Neural progenitor cell (in vitro differentiated cells): ENCODE measurements around the gene NT5DC3. TPM values are rescaled to one million over a fixed set of nuclear protein-coding genes. Genes with fewer than 3 reads are reported as not detected.

Source experiments
- DNase-seq: peaks from one replicate; pipeline ENCODE4 v3.0.0-alpha.2; 2016; ENCODE audit warnings: low spot score
- H2AFZ ChIP-seq: fragments of 200-600 bp; sonication (generic); replicated peaks from 2 replicates; pipeline ENCODE4 v1.6.1; 2016; ENCODE audit warnings: antibody characterized with exemption
- H3F3A ChIP-seq: fragments of 200-600 bp; sonication (generic); 2 replicates; pipeline ENCODE4 v1.6.1; 2016; ENCODE audit warnings: antibody characterized with exemption, low read depth
- H3K27ac ChIP-seq: fragments of 200-600 bp; sonication (generic); 2 replicates; pipeline ENCODE4 v1.5.1; 2016; ENCODE audit warnings: mild to moderate bottlenecking
- H3K27me3 ChIP-seq: fragments of 200-600 bp; sonication (generic); 2 replicates; pipeline ENCODE4 v1.6.1; 2016; ENCODE audit warnings: mild to moderate bottlenecking, moderate library complexity
- H3K36me3 ChIP-seq: fragments of 200-600 bp; sonication (generic); 2 replicates; pipeline ENCODE4 v1.5.1; 2016
- H3K4me1 ChIP-seq: fragments of 200-600 bp; sonication (generic); 2 replicates; pipeline ENCODE4 v1.6.1; 2016; ENCODE audit warnings: mixed run types
- H3K4me2 ChIP-seq: fragments of 200-600 bp; sonication (generic); 2 replicates; pipeline ENCODE4 v1.6.1; 2016
- H3K4me3 ChIP-seq: fragments of 200-600 bp; sonication (generic); 2 replicates; pipeline ENCODE4 v1.5.1; 2016
- H3K79me2 ChIP-seq: fragments of 200-600 bp; sonication (generic); 2 replicates; pipeline ENCODE4 v1.6.1; 2016; ENCODE audit warnings: low read depth
- H3K9ac ChIP-seq: fragments of 200-600 bp; sonication (generic); 2 replicates; pipeline ENCODE4 v1.6.1; 2016
- H3K9me3 ChIP-seq: fragments of 200-600 bp; sonication (generic); 2 replicates; pipeline ENCODE4 v1.5.1; 2016; ENCODE audit warnings: low read depth
- H4K20me1 ChIP-seq: fragments of 200-600 bp; sonication (generic); 2 replicates; pipeline ENCODE4 v1.6.1; 2016; ENCODE audit warnings: low read depth
- H3K27ac Mint-ChIP-seq: 3 replicates; pipeline ENCODE4 v1.8.0; 2021; ENCODE audit warnings: mixed read lengths
- H3K27me3 Mint-ChIP-seq: 2 replicates; pipeline ENCODE4 v1.8.0; 2022; ENCODE audit warnings: low read depth, mild to moderate bottlenecking, inconsistent platforms, moderate library complexity, mixed read lengths; ENCODE audit not compliant: insufficient read depth
- H3K36me3 Mint-ChIP-seq: 3 replicates; pipeline ENCODE4 v1.8.0; 2021; ENCODE audit warnings: mixed read lengths
- H3K4me1 Mint-ChIP-seq: 3 replicates; pipeline ENCODE4 v1.8.0; 2021; ENCODE audit warnings: mixed read lengths
- H3K4me3 Mint-ChIP-seq: 3 replicates; pipeline ENCODE4 v1.8.0; 2021; ENCODE audit warnings: mild to moderate bottlenecking, moderate library complexity, mixed read lengths
- H3K9me3 Mint-ChIP-seq: 3 replicates; pipeline ENCODE4 v1.8.0; 2020; ENCODE audit warnings: mixed read lengths
- EZH2 ChIP-seq: fragments of 200-600 bp; sonication (generic); IDR thresholded peaks from 2 replicates; pipeline ENCODE4 v1.6.1; 2017; ENCODE audit warnings: antibody characterized with exemption, mild to moderate bottlenecking, moderate library complexity
- EZH2phosphoT487 ChIP-seq: fragments of 200-600 bp; sonication (generic); IDR thresholded peaks from 2 replicates; pipeline ENCODE4 v1.6.1; 2017; ENCODE audit warnings: antibody characterized with exemption
- total RNA-seq: library from RNA; depleted of rRNA; stranded (reverse); fragments of >200 nt; gene quantifications from 2 replicates; pipeline ENCODE4 v1.2.3, GENCODE V29; 2015; ENCODE audit warnings: low replicate concordance
- TF ChIP-seq, protein P1 (sequence below): fragments of 200-600 bp; sonication (generic); IDR thresholded peaks from 2 replicates; pipeline ENCODE4 v1.5.1; 2017; ENCODE audit warnings: antibody characterized with exemption, mild to moderate bottlenecking

NT5DC3 gene
- 3.1 and 4.3 TPM in 2 replicates for total RNA-seq

DNA sequence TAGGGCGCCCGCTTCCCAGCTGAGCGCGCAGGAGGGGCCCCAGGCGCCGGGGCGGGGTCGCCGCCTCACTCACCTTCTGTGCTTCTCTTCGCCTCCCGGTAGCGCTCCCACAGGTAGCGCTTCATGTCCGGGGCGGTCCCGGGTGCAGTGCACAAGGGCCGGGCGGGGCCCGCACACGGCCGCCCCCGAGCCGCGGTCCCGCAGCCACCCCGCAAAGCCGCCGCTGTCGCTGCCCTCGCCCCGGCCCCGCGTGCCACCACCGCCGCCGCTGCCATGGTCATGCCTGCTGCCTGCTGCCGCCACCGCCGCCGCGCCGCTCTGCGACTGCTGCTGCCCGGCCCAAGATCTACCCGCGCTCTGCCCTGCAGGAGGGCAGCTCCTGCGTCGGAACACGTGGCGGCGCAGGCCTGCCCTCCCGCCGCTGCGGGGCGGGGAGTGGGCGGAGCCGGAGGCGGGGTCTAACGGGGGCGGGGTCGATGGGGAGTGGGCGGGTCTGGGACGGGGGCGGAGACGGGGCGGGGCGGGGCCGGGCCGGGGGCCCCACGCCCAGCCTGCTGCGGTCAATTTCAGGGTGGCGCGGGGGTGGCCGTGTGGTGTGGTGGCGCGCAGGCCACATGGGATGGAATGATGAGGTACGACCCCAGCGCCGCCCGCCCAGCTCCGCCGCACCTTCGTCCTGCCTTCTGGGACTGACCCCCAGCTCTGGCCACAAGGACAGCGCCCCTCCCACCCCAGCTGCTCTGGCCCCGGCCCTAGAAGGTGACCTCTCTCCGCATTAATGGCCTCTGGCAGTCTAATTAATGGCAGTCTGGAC lies at the start of gene NT5DC3:
Gene NT5DC3 (minus strand): TSS at position 359 of the 814 bp plus-strand sequence. CDS start 78 bp downstream, at position 281.
- peaks cover 3% of the 10 kb centered on the region for H3K36me3 Mint-ChIP-seq
- Histone ChIP-seq H4K20me1 (no peaks in the 10 kb centered on the region), H3K27me3 (peaks cover 24% of the 10 kb centered on the region), H3F3A (no peaks in the 10 kb centered on the region), H3K9ac (peak within 1 kb of the TSS; percentile 17), H3K4me2 (peak within 1 kb of the TSS; percentile 100), H3K79me2 (peaks cover 16% of the 10 kb centered on the region), H3K4me3 (peak within 1 kb of the TSS; percentile 92), H3K4me1 (no peaks in the 10 kb centered on the region), H3K27ac (no peak within 1 kb of the TSS), H2AFZ (peak within 1 kb of the TSS; percentile 98), H3K9me3 (no peaks in the 10 kb centered on the region), H3K36me3 (no peaks in the 10 kb centered on the region)
- DNase-seq = peak; percentile 93
- TF ChIP-seq EZH2 (no peak), EZH2phosphoT487 (no peak)
- TF ChIP-seq, protein P1, sequence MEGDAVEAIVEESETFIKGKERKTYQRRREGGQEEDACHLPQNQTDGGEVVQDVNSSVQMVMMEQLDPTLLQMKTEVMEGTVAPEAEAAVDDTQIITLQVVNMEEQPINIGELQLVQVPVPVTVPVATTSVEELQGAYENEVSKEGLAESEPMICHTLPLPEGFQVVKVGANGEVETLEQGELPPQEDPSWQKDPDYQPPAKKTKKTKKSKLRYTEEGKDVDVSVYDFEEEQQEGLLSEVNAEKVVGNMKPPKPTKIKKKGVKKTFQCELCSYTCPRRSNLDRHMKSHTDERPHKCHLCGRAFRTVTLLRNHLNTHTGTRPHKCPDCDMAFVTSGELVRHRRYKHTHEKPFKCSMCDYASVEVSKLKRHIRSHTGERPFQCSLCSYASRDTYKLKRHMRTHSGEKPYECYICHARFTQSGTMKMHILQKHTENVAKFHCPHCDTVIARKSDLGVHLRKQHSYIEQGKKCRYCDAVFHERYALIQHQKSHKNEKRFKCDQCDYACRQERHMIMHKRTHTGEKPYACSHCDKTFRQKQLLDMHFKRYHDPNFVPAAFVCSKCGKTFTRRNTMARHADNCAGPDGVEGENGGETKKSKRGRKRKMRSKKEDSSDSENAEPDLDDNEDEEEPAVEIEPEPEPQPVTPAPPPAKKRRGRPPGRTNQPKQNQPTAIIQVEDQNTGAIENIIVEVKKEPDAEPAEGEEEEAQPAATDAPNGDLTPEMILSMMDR = no peak
- H3K27ac Mint-ChIP-seq = no peak within 1 kb of the TSS
- H3K27me3 Mint-ChIP-seq = peaks cover 2% of the 10 kb centered on the region
- H3K4me1 Mint-ChIP-seq = peaks cover 14% of the 10 kb centered on the region
- H3K4me3 Mint-ChIP-seq = peak within 1 kb of the TSS; percentile 92
- peaks cover 3% of the 10 kb centered on the region for H3K9me3 Mint-ChIP-seq

DNA sequence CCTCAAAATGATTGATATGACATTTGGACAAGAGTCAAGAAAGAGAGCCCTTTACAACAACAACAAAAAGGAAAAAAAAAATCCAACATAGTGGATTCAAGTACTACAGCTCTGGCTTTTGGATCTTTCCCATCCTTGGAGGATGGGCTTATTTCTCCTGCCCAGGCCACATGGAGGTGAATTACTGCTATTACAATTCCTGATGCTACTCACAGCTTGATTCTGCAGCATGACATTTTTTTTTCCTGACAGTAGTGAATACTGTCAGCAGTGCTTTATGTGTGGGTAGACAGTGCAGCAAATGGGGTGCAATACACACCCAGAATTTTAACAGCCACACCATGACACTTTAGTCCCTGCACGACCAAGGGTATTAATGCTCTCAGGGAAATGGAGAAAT lies 46.7 kb upstream of the NT5DC3 start:
- Histone ChIP-seq H3K27me3 (no peaks in the 10 kb centered on the region), H3K9me3 (no peaks in the 10 kb centered on the region), H4K20me1 (no peaks in the 10 kb centered on the region), H3K36me3 (no peaks in the 10 kb centered on the region), H3K4me2 (no peak overlapping the region), H3K4me3 (no peak overlapping the region), H2AFZ (no peak overlapping the region), H3K9ac (no peak overlapping the region), H3F3A (no peaks in the 10 kb centered on the region), H3K27ac (no peak overlapping the region), H3K79me2 (no peaks in the 10 kb centered on the region), H3K4me1 (no peaks in the 10 kb centered on the region)
- no peak for DNase-seq
- Mint-ChIP-seq H3K36me3 (no peaks in the 10 kb centered on the region), H3K4me3 (no peak overlapping the region), H3K9me3 (no peaks in the 10 kb centered on the region), H3K4me1 (no peaks in the 10 kb centered on the region), H3K27me3 (peaks cover 3% of the 10 kb centered on the region), H3K27ac (no peak overlapping the region)
- TF ChIP-seq EZH2 (no peak), EZH2phosphoT487 (no peak)
- TF ChIP-seq, protein P1 = no peak

DNA sequence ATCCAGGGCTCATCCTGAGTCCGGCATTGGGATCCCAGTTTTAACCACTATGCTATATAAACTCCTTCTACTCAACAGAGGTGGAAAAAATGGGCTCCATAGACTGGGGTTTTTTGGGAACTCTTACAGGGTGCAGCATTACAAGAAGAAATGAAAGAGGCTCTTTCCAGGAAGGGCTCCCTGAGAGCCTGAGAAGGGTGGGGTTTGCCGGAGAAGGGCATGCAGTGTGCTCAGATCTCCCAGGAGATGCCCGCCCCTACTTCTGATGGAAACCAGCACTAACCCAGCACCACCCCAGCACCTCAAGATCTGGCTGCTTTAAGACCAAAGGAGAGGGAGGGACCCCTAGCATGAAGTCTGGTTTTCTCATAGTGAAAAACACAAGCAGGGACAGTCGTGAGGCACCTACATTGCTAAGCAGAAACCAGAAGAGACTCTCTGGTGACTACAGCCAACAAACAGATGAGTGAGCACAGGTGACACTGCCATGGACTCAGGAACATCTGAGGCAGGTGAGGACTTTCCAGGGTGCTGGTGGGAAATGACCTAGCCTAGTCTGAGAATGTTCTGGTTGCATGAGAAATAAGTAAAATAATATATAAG lies 45.3 kb upstream of the NT5DC3 start:
- H3K4me1 Mint-ChIP-seq = peaks cover 8% of the 10 kb centered on the region
- no peaks in the 10 kb centered on the region for H3K36me3 Mint-ChIP-seq
- Histone ChIP-seq H2AFZ (no peak overlapping the region), H4K20me1 (no peaks in the 10 kb centered on the region), H3K27ac (no peak overlapping the region), H3K36me3 (no peaks in the 10 kb centered on the region), H3K79me2 (no peaks in the 10 kb centered on the region), H3K4me3 (no peak overlapping the region), H3K9me3 (no peaks in the 10 kb centered on the region), H3K27me3 (no peaks in the 10 kb centered on the region), H3K4me2 (no peak overlapping the region), H3F3A (no peaks in the 10 kb centered on the region), H3K4me1 (no peaks in the 10 kb centered on the region), H3K9ac (no peak overlapping the region)
- TF ChIP-seq EZH2phosphoT487 (no peak), EZH2 (no peak)
- TF ChIP-seq, protein P1 = no peak
- no peak overlapping the region for H3K27ac Mint-ChIP-seq
- peaks cover 3% of the 10 kb centered on the region for H3K27me3 Mint-ChIP-seq
- H3K4me3 Mint-ChIP-seq = no peak overlapping the region
- H3K9me3 Mint-ChIP-seq = no peaks in the 10 kb centered on the region
- no peak for DNase-seq
